KOPT-K1 (cell line): ENCODE data around the gene GAN.

Experiments
- H3K27ac ChIP-seq: fragments of 200-600 bp; sonication (generic); 2 replicates; pipeline ENCODE4 v1.5.1; 2016; ENCODE audit warnings: antibody characterized with exemption, mild to moderate bottlenecking, low read depth, low read length; ENCODE audit not compliant: poor library complexity, severe bottlenecking
- H3K36me3 ChIP-seq: fragments of 200-600 bp; sonication (generic); 2 replicates; pipeline ENCODE4 v1.5.1; 2017; ENCODE audit warnings: antibody characterized with exemption, mild to moderate bottlenecking, low read length, moderate library complexity; ENCODE audit not compliant: insufficient read depth
- H3K9me3 ChIP-seq: fragments of 200-600 bp; sonication (generic); 2 replicates; pipeline ENCODE4 v1.5.1; 2017; ENCODE audit warnings: antibody characterized with exemption, low read length, mild to moderate bottlenecking; ENCODE audit not compliant: insufficient read depth, poor library complexity, severe bottlenecking

Gene GAN

DNA sequence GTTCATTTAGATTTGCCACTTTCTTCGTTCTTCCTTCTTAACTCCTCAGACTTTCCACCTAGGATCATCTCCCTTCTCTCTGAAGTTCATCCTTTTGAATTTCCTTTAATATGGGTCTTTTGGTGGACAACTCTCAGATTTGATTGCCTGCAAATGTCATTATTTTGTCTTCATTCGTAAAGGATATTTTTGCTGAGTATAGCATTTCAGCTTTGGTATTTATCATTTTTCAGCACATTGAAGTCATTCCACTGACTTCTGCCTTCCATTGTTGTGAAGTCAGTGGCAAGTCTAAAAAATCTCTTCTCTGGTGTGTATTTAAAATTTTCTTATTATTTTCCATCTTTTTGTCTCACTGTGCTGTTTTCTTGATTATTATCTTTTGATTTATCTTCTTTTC is 45.4 kb downstream of the GAN start:
- Histone ChIP-seq H3K9me3 (no peaks in the 10 kb centered on the region), H3K27ac (no peak overlapping the region), H3K36me3 (peaks cover 49% of the 10 kb centered on the region)

DNA sequence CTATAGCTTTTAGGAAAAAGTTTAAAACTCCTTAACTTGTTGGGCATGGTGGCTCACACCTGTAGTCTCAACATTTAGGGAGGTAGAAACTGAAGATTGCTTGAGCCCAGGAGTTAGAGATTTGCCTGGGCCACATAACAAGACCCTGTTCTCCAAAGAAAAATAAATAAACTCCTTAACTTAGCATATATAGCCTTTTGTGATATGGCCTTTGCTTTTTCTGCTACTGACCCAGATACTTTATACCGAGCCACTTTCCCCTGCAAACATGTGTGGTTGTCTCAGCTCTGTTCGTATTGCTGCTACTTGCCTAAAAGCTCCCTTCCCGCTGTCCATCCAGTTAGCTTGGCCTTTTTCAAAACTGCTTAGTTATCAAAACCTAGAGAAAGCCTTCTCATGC is 51.0 kb downstream of the GAN start:
- H3K36me3 ChIP-seq: peaks cover 61% of the 10 kb centered on the region
- H3K27ac ChIP-seq: no peak overlapping the region
- H3K9me3 ChIP-seq: no peaks in the 10 kb centered on the region

DNA sequence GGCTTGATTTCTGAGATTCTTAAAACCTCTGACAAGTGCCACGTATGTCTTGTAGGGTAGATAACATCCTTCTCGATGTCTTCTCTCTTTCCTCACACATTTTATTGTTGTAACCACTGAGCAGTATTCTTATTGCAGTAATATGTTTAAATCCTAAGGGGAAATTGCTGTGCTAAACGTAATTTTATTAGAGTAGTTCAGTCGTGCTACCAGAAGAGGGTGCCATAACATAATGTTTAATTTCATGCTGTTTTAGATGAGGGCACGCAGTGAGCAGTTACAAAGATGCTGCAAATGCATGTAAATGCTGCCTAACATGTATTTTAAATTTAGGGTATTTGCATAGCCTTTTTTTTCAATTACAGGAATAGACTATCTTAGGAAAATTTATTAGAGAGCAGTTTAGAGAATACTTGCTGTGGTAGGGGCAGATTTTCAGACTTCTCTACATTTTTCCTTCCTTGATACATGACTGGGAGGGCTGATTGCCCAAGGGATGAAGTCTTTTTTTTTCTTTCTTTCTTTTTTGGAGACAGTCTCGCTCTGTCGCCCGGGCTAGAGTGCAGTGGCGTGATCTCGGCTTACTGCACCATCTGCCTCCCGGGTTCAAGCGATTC is 51.7 kb downstream of the GAN start:
- H3K27ac ChIP-seq: no peak overlapping the region
- H3K9me3 ChIP-seq: no peaks in the 10 kb centered on the region
- peaks cover 65% of the 10 kb centered on the region for H3K36me3 ChIP-seq

DNA sequence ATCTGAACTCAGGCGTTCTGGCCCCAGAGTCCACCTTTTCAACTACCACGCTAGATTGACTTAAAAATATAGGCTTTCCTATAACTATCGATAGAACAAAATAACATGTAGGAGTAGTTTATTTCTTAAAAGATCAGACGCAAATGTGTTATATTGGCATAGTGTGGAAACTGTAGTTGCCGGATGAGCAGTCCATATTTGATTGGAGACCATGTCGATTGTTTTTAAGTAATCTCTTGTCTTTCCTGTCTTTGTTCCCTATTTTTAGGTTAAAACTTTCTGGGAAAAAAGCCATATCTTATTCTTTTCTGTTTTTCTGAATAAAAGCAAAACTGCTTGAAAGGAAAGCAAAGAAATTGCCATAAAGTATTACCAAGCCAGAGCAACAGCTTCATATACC is 53.1 kb downstream of the GAN start:
- no peaks in the 10 kb centered on the region for H3K9me3 ChIP-seq
- no peak overlapping the region for H3K27ac ChIP-seq
- H3K36me3 ChIP-seq: peaks cover 60% of the 10 kb centered on the region

DNA sequence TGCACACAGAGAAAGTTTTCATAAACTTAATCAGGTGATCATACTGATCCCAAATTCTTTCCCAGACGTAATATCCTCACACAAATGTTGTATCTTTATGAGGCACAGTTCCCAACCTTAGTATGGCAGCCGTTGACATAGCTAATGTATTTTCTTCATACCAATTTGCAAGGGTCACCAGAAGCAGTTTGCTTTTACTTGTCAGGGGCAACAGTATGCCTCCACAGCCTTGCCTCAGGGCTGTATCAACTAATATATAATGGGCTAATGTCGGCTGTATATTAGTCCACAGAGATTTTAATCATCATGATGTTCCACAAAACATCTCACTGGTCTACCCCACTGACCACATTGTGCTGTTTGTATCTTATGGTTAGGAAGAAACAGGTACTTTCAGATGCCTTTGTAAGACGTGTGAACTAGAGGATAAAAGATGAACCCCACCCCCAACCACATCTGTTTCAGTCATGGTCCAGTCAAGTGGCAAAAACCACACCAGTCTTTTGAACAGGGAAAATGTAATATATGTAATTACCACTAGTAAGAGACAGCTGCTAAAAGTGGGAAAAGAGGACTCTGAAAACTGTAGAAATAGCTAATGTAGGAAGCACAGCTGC is 55.2 kb downstream of the GAN start:
- peaks cover 40% of the 10 kb centered on the region; the same call in 1 of the 2 replicates for H3K36me3 ChIP-seq
- H3K27ac ChIP-seq: no peak overlapping the region
- H3K9me3 ChIP-seq: no peaks in the 10 kb centered on the region

DNA sequence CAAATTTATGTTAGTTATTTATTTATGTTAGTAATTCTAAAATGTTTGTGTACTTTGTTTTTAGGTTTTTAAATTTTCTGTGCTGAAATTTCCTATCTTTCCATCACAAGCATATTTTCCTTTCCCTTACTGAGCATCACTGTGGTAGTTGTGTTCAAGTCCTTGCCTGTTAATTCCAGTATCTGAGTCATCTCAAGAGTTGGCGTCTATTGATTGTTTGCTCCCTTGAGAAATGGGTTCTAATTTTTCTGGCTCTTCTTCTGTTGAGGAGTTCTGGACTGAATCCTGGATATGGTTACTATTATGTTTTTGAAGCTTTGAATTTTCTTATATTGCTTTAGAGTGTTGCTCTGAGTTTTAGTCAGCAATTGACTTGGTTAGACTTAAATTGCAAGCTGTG is 56.3 kb downstream of the GAN start:
- Histone ChIP-seq H3K27ac (no peak overlapping the region), H3K9me3 (no peaks in the 10 kb centered on the region), H3K36me3 (peaks cover 34% of the 10 kb centered on the region; the same call in 1 of the 2 replicates)

DNA sequence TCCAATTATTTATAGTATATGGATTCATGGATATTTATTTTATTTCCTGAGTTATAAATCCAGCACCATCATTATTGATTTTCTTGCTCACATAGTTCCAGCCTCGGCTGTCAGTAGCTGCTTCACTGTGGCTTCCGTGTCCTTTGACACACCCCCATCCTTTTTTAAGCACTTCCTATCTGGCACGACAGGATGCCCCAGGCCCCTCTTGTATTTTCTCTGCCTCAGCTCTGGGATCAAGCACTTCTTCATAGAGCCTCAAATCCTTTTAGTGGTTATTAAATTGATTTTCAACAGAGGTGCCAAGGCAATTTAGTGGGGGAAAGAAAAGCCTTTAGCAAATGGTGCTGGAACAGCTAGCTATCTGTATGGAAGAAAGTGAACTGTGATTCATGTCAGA is 59.8 kb downstream of the GAN start:
- peaks cover 33% of the 10 kb centered on the region for H3K36me3 ChIP-seq
- H3K9me3 ChIP-seq: no peaks in the 10 kb centered on the region
- no peak overlapping the region for H3K27ac ChIP-seq

DNA sequence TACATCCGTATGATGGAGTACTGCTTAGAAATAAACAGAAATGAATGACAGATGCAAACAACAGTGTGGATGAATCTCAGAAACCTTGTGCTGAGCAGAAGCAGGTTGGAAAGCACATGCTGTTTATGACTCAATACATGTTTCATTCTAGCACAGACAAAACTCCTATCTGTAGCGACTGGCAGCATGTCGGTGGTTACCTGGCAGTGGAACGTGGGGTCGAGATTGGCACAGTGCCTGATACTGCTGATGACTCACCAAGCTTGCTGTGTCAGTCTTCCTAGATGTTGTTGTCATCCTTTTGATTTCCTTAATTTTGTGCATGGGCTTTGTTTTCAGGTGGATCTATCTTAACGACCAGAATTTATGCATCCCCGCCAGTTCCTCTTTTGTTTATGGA is 62.1 kb downstream of the GAN start:
- no peak overlapping the region for H3K27ac ChIP-seq
- peaks cover 35% of the 10 kb centered on the region for H3K36me3 ChIP-seq
- no peaks in the 10 kb centered on the region for H3K9me3 ChIP-seq

DNA sequence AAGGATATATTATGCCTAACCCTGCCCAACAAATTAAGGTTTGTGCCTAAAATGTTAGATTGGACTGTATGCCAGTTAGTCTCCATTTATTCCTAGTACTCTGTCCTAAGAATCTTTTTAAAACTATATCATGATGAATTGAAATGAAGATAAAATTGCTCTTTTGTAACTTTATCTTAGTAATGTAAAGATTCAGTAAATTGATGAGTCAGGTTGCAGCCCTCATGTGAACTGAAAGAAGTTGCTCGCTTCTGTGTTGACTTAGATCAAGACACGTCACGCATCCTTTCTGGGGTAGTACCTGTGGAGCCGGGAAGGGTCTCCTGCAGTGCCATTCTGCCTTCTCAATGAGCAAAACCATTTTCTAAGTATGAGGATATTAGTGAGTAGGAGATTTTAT is 63.3 kb downstream of the GAN start:
- Histone ChIP-seq H3K27ac (no peak overlapping the region), H3K36me3 (peaks cover 31% of the 10 kb centered on the region)

DNA sequence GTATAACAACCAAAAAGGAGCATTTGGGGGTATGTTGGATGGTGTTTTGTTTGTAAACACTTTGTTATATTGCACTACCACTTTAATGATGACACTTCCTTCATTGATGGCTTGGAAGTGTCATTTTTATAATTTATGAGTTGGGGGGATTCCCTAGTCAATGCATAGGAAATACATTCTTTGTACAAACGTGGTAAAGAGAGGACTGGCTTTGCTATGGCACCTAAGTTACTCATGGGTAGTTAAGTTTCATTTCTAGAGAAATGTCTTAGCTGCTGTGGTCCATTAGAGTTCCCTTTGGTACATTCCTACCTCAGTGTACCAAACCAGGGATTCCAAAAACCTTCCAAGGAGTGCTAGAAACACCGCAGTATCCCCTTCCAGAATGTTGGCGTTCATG is 66.2 kb downstream of the GAN start:
- H3K9me3 ChIP-seq: no peaks in the 10 kb centered on the region
- H3K36me3 ChIP-seq: peaks cover 26% of the 10 kb centered on the region
- H3K27ac ChIP-seq: no peak overlapping the region

More for the DNA sequence above, 63.3 kb downstream of the GAN start:
- no peaks in the 10 kb centered on the region for H3K9me3 ChIP-seq

DNA sequence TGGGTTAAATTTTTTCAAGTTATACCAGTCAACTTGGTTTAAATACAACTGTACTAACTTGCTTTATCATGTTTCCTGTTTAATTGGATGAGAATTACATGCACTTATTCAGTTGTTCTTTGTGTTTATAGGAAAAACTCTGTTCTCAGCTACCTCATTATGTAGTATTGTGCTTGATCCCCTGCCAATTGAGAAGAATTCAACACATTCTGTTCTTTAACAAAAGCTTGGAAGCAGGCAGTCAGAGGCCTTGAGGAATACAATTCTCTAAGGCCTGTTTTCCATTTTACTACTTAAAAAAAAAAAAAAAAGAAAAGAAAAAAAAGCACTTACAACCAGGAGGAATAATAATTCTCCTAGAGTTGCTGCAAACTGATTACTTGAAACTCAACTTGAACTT is 69.2 kb downstream of the GAN start:
- Histone ChIP-seq H3K9me3 (no peaks in the 10 kb centered on the region), H3K27ac (no peak overlapping the region), H3K36me3 (peaks cover 9% of the 10 kb centered on the region; the same call in 1 of the 2 replicates)

DNA sequence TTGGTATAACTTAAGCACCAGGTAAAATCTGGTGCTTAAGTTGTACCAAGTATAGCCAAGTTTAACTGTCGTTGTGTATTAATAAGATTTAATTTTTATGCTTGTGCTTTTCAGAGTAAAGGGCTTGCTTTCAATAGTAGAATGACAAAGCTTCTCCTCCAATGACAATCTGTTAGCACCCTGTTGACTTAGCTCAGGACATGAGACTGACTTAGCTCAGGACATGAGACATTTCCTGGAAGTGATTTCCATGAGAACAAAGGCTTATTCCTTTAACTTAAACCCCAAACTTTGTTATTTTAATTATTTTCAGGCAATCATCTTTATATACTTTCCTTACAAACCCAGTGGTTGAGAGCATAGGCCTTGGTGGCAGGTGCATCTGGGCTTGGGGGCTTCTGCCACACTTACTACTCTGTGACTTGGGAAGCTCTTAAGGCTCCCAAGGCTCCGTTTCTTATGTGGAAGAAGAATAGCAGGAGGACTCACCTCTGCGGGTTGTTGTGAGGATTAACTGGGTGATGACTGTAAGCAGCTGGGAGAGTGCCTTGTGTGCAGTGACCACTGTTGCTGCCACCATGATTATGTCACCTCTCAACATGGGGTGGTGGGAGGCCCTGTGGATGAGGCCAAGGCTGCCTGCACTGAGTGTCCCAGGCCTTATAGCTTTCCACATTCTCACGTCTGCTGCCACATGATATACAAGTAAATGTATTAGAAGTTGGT is 70.4 kb downstream of the GAN start:
- no peak overlapping the region for H3K27ac ChIP-seq
- peaks cover 9% of the 10 kb centered on the region; the same call in 1 of the 2 replicates for H3K36me3 ChIP-seq
- no peaks in the 10 kb centered on the region for H3K9me3 ChIP-seq

DNA sequence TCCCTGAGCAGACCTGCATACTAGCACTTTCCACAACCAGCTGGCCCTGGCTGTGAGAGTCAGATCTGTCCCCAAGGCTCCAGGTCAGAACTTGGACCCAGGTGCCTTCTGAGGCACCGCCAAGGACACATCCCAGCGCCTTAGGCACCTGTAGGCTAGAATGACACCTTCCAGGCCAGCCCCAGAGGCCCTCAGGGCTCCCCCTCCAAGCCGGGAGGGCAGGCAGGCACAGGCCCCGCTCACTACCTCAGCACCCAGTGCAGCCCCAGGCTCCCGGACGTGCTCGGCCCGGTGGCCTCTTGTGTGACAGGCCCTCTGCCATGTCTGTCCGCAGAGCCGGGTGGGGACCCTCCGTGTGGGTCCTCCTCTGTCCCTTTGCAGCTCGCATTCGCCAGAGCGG is 73.6 kb downstream of the GAN start:
- no peaks in the 10 kb centered on the region for H3K36me3 ChIP-seq
- H3K27ac ChIP-seq: no peak overlapping the region
- no peaks in the 10 kb centered on the region for H3K9me3 ChIP-seq

DNA sequence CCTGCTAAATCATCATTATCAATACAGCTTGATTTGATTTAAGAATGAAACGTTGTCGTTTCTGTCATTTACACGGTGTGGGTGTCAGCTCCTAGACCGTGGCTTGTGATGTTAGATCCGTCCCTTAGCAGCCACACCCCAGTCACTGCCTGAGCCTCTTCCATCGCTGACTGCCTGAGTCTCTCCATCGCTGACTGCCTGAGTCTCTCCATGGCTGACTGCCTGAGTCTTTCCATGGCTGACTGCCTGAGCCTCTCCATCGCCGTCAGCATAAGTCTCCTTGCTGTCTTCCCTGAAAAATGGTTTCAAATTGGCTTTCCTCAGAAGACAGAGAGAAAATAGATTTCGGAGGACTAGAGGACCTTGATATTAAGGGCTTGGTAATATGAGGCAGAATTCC is 76.1 kb downstream of the GAN start:
- H3K9me3 ChIP-seq: no peaks in the 10 kb centered on the region
- no peaks in the 10 kb centered on the region for H3K36me3 ChIP-seq
- H3K27ac ChIP-seq: no peak overlapping the region

DNA sequence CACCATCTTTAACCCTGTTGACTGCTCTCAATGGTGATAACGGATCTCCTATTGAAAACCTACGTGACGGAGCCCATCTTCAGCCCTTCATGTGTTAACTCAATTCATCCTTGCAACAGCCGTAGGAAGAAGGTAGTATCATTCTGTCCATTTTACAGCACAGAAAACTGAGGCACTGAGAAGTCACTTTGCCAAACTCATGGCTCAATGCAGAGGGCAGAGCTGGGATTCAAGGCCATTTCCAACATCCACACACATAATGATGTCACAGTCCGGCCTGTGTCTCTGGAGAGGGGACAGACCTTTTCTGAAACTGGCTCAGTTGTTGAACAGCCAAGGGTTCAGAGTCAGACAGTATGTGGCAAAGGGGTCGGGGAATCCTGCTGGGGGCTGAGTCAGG is 77.2 kb downstream of the GAN start:
- Histone ChIP-seq H3K36me3 (no peaks in the 10 kb centered on the region), H3K27ac (no peak overlapping the region), H3K9me3 (no peaks in the 10 kb centered on the region)

DNA sequence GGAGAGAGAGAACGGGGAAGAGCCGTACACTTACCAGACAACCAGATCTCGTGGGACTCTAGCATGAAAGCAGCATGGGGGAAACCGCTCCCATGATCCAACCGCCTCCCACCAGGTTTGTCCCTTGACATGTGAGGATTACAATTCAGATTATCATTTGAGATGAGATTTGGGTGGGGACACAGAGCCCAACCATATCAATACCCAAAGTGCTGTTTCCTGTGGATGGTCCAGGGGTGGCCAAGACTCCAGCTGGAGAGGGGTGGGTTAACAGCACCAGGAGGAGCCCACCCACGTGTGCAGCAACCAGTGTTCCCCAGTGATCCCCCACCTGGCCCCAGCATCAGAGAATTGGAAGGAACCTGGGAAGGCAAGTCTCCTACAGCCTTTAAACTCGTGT is 79.7 kb downstream of the GAN start:
- Histone ChIP-seq H3K27ac (no peak overlapping the region), H3K9me3 (no peaks in the 10 kb centered on the region), H3K36me3 (no peaks in the 10 kb centered on the region)
